Colonic mucosa (tissue), 4 donors: ENCODE measurements around the gene EPHA2. TPM values are rescaled to one million over a fixed set of nuclear protein-coding genes. Genes with fewer than 3 reads are reported as not detected.

Source experiments
- DNase-seq: peaks from one replicate; pipeline ENCODE4 v3.0.0-alpha.2; 2020
- H3K27ac ChIP-seq: fragments of 200-600 bp; one replicate; pipeline ENCODE4 v1.8.0; 2021
- H3K27me3 ChIP-seq: fragments of 200-600 bp; one replicate; pipeline ENCODE4 v1.8.0; 2021
- H3K36me3 ChIP-seq: fragments of 200-600 bp; one replicate; pipeline ENCODE4 v1.8.0; 2021
- H3K4me1 ChIP-seq: fragments of 200-600 bp; one replicate; pipeline ENCODE4 v1.8.0; 2021; ENCODE audit warnings: mild to moderate bottlenecking
- H3K4me3 ChIP-seq: fragments of 200-600 bp; one replicate; pipeline ENCODE4 v1.8.0; 2021
- H3K9ac ChIP-seq, 2 donors: one replicate each; pipeline ENCODE4 v1.7.0; 2013; ENCODE audit warnings: control low read depth in 2 of 2, low read depth in 2 of 2, low read length in 2 of 2
- H3K9me3 ChIP-seq: fragments of 200-600 bp; one replicate; pipeline ENCODE4 v1.8.0; 2021
- CTCF ChIP-seq: fragments of 200-600 bp; IDR thresholded peaks from one replicate; pipeline ENCODE4 v1.8.0; 2022; ENCODE audit warnings: antibody characterized with exemption, mild to moderate bottlenecking
- intact Hi-C: fragments of 100-400 bp; cut with DNase I; formaldehyde crosslinking; loops from one replicate; pipeline ENCODE4 v1.14.1; 2022
- total RNA-seq, 2 donors: library from RNA; stranded (reverse); fragmentation: NEBNext Ultra II Directional in 1 of 2; extraction: Animal tissue kit (Norgen Biotek cat#: 25700) in 1 of 2; gene quantifications; one replicate each; pipeline ENCODE4 v1.2.1, GENCODE V29; 2021
- donor health status: healthy.
- donor health status: DM: no; HTN: no; CAD: no.
- donor health status: DM: no; HTN: no; CAD: no.

The EPHA2 gene
- total RNA-seq, 2 donors from 2014 or later = 15.7 to 40.8 TPM

- no peaks in the 10 kb centered on the region for H3K9me3 ChIP-seq
- no peak overlapping the region for H3K9ac ChIP-seq
- no peak for TF ChIP-seq CTCF
- no peaks in the 10 kb centered on the region for H3K27me3 ChIP-seq
- no peaks in the 10 kb centered on the region for H3K4me1 ChIP-seq
- intact Hi-C loops = no loop called here
- no peak overlapping the region for H3K27ac ChIP-seq
- peaks cover 5% of the 10 kb centered on the region for H3K36me3 ChIP-seq
- DNase-seq = no peak
- no peak overlapping the region for H3K4me3 ChIP-seq
Observed at GRCh38 chr1:16128338-16128741, 27.5 kb downstream of the EPHA2 start.

- Histone ChIP-seq H3K27ac (no peak overlapping the region), H3K36me3 (no peaks in the 10 kb centered on the region), H3K4me1 (no peaks in the 10 kb centered on the region), H3K9ac (no peak overlapping the region), H3K9me3 (no peaks in the 10 kb centered on the region), H3K4me3 (no peak overlapping the region), H3K27me3 (no peaks in the 10 kb centered on the region)
- no peak for TF ChIP-seq CTCF
- intact Hi-C loops = no loop called here
- no peak for DNase-seq
Observed at GRCh38 chr1:16127676-16128337, 28.1 kb downstream of the EPHA2 start.

- no peak for TF ChIP-seq CTCF
- Histone ChIP-seq H3K36me3 (no peaks in the 10 kb centered on the region), H3K9ac (no peak overlapping the region), H3K9me3 (no peaks in the 10 kb centered on the region), H3K27ac (no peak overlapping the region), H3K4me1 (no peaks in the 10 kb centered on the region), H3K4me3 (no peak overlapping the region), H3K27me3 (no peaks in the 10 kb centered on the region)
- DNase-seq = no peak
- intact Hi-C loops = no loop called here
Observed at GRCh38 chr1:16126743-16127515, 28.9 kb downstream of the EPHA2 start.

GRCh38 chr1:16126160-16126559, 29.7 kb downstream of the EPHA2 start:
- no peak for DNase-seq
- no peak for TF ChIP-seq CTCF
- Histone ChIP-seq H3K27ac (no peak overlapping the region), H3K4me1 (no peaks in the 10 kb centered on the region), H3K9ac (no peak overlapping the region), H3K4me3 (no peak overlapping the region), H3K27me3 (no peaks in the 10 kb centered on the region), H3K9me3 (no peaks in the 10 kb centered on the region), H3K36me3 (no peaks in the 10 kb centered on the region)
- intact Hi-C loops = no loop called here

- Histone ChIP-seq H3K27me3 (no peaks in the 10 kb centered on the region), H3K36me3 (no peaks in the 10 kb centered on the region), H3K4me3 (no peak overlapping the region), H3K9me3 (no peaks in the 10 kb centered on the region), H3K4me1 (no peaks in the 10 kb centered on the region), H3K27ac (no peak overlapping the region), H3K9ac (no peak overlapping the region)
- TF ChIP-seq CTCF = no peak
- DNase-seq = no peak
- intact Hi-C loops = no loop called here
Observed at GRCh38 chr1:16125483-16125882, 30.4 kb downstream of the EPHA2 start.
